Stimulated activated CD8-positive, alpha-beta memory T cell treated with anti-CD3 and anti-CD28 coated beads, Interleukin-15, amount 100 ng/mL, for 24 hours (primary cell): ENCODE measurements around the gene GRM8.
"Not testable (repeated sequence)": the region's sequence is repeated elsewhere in the genome, so short reads cannot be mapped to it uniquely, and the experiment has no call there.

Experiments
- DNase-seq: peaks from one replicate; pipeline ENCODE4 v3.0.0-alpha.2; 2020; ENCODE audit warnings: low read depth

GRM8 gene

DNA sequence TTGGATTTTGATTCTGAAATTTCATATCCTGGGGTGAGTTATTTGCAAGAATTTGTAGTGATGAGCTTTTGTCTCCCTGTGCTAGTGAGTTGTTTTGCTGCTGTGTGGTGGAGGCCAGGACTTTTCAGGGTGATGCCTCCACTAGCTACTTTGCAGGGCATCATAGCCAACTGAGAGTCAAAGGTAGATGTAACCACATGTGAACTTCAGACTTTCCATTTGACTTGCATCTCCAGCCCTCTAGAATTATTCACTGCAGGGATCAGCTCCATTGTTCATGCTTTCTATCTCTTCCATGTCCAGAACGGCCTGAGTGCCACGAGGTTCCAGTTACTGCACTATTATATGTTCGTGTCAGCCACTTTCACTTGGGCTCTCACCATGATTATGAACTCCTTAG is 534.3 kb downstream of the GRM8 start:
- no peak for DNase-seq

DNA sequence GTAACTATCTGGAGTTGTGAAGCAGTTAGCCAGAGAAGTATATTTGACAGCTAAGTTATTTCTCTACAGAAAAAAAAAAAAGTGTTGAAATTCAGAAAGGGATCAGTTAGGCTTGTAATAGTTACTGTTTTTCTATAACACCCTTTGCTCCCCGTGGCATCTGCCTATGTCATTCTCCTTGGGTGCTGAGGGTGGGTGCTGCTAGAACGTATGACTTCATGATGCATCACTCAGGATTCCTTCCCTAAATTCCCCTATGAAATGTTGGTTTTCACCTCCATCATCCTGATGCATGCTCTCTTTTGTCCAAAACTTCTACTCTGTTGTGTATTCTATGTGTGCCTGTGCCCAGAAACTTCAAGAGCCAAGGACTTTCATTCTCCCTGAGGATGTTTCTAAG is 536.4 kb downstream of the GRM8 start:
- no peak for DNase-seq

DNA sequence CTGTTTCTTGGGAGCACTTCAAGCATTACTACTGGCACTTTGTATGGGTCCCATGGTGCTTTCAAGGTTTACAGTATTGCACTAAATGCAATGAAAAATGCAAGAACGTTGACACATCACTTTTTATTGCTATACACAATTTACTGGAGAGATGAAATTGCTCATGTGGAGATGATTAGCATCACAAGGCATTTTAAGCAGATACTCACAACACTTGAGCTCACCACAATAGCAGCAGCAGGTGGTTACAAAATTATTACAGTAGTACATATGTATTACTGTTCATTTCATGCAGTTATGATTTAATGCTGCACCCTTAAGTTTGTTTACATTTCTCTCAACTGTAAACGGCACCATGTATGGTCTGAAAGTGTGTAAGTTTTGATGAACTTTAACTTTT is 537.7 kb downstream of the GRM8 start:
- no peak for DNase-seq

DNA sequence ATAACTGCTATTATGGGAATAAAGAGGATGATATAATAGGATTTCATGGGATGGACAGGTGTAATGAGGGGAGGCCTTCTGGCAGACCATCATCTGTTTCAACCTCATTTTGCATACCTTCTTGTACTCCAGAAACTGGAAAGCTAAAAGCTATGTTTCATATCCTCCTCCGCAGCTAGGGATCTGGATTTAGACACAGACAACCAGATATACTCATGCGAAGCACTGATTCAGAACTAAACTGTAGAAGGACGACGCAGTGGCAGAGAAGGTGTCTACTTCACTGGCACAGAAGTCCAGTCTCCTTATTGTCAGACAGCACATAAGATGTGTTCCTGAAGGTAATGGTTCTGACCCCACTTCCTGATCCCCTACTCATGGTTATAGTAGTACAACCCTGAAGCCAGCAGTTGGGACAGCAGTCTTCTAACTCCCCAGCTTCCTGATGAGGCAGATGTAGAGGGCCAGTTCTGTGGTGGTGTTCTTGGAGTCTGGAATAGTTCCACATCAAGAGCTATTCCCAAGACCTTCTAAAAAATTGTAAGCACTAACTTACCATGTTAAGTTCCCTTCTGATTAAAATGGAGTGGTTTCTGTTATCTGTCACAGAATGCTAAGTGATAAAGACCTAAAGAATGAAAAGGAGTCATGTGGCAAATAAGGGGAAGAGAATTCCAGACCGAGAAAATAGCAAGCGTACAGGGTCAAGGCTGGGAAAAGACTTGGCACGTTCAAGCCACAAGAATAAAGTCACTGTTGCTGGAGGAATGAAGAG is 550.3 kb downstream of the GRM8 start:
- no peak for DNase-seq

DNA sequence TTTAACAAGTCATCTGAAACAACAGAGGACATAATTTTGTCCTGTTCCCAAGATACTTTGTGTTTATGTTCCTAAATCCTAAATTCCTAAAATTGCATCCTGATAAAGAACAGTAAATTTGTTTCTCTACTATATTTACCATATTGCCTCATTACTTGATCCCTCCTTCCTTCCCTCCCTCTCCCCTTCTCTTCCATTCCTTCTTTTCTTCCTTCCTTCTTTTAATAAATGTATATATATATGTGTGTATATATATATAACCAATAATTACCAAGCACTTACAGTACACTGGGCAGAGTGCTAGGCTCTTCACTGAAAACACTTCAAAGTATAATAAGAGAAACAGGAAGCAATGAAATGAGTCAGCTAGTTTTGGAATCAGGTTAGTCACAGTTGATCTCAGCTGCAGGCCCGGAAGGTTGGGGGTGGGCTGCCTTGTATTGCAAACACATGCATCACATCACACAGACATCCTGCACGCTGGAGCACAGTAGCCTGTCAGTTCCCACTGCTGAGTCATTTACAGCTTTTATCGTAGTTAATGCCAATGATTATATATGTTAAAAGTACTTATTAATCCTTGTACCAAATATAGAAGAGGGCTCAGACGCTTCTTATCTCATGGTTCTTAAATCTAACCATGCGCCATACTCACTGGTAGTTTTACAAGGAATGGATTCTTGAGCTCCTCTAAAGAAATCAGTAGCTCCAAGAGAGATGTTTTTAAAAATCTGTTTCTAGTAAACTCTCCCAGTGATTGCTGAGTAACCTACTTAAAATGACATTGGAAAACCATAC is 551.7 kb downstream of the GRM8 start:
- peak; percentile 6 for DNase-seq

DNA sequence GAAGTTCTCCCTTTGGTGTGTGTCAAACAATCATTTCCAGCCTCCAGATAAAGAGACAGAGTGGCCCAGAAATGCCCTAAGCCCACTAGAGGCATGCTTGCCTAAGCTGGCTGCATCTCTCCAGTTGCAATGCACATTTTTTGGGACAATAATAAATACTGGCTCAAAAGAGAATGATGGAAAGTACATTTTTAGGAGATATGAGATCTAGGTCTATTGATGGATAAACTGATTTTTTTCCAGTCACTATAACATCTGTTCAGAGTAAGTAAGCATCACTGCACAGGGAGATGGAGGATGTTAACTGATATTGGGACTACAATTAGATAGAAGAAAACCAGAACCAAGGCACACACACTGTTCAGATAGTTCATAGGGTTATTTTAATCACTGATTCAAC is 553.0 kb downstream of the GRM8 start:
- DNase-seq, result no peak

DNA sequence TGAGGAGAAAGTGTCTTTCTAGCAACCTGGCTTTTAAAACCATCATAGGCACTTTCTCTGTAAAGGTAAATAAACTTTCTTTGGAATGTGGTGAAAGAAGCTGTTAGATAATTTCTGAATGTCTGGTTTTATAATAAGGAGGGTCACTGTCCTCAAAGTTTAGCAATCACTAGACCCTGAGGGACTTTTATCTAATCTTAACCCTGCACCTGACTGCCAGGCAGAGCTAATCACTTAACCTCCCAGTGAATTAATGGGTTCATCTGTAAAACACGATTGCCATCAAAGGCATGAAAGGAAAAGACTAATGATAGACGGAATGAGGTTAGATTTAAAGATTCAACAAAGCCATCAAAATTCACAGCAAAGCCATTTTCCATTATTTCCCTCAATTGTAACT is 553.8 kb downstream of the GRM8 start:
- DNase-seq, result no peak

DNA sequence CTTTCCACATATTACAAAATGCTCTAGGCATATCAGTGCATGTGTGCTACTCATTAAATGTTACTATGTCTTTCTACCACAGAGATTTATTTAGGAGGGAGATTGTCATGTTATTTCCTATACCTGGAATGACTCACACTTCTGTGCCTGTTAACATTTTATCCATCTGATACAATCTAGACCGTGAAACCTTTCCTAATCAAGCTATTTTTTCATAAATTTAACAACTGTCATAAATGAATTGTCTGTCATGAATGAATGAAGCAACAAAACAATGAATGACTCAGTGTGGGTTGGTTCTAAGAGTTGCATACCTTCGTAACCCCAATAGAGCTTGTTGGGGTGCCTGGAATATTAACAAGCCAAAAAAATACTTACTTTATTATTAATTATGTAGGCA is 554.3 kb downstream of the GRM8 start:
- DNase-seq, result no peak

DNA sequence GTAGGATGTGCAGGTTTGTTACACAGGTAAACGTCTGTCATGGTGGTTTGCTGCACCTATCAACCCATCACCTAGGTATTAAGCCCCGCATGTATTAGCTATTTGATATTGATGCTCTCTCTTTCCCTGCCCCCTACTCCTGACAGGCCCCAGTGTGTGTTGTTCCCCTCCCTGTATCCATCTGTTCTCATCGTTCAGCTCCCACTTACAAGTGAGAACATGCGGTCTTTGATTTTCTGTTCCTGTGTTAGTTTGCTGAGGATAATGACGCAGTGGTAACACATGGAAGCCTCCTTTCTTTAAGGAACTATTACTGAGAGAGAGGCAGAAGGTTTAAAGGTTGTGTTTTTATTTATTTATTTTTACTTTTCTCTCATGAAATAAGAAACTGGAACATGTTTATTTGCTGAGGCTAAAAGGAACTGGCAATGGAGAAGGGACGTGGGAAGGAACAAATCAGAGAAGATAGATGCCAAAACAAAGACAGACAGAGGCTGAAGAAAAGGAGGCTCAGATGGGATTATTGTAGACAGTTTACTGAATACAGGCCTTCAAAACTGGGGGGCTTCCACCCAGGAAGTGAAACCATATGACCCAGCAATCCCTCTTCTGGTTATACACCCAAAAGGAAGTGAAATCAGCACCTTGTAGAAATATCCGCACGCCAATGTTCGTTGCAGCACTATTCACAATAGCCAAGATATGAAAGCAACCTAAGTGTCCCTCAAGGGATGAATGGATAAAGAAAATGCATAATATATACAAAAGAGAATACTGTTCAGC is 556.3 kb downstream of the GRM8 start:
- DNase-seq, result no peak

DNA sequence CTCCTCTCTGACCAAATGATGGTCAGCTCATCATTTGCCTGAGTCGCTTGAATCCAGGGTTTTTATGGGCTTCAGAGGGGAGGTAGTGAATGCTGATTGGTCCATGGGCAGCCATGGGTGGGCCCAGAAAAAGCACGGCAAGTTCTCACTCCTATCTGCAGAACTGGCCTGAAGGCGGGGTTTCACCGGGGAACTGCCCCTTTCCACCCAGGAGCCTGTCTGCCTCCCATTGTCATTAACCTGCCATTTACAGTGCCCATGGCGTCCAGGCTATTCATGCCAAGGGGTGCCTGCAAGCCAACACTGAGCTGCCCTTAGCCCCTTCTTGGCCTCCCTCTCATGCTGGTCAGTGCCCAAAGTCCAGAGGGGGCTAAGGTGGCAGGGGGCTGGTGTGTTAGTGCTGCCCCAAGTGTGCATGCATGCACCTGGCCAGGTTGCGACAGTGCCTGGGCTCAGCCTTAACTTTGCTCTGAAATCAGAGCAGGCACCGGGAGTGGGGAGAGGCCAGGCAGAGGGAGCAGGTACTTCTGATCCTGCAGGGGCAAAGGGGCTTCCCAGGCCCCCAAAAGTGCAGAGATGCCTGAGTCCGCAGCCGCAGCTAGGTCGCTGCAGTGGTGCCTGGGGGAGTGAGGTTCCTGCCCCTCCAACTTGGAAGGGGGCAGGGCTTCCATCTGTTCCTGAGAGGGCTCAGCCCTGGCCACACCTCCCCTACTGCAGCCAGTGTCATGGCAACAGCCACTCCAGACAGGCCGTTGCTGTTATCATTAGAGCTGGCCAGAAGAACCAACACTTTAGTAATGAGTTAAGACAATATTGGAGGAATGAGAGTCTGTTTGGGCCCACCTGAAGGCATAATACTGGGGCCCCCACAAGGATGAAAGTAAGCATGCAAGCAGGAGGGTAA is 561.6 kb downstream of the GRM8 start:
- DNase-seq, result no peak

DNA sequence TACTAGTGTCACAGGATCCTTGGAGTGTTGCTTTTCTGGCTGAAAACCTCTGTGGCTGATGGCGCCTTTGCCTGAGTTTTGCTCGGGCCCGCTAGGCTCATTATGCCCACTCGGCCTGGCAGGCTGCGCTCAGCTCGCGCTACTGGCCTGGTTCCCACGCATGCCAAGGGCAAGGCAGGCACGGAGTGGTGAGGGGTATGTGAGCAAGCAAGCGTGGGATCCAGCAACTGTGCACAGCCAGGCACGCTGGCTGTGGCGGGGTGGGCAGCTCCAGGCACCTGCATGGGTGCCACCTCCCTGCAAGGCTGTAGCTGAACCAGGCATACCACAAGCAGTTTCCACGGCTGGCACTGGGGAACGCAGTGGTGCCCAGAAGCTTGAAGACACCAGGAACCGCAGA is 562.6 kb downstream of the GRM8 start:
- no peak for DNase-seq

DNA sequence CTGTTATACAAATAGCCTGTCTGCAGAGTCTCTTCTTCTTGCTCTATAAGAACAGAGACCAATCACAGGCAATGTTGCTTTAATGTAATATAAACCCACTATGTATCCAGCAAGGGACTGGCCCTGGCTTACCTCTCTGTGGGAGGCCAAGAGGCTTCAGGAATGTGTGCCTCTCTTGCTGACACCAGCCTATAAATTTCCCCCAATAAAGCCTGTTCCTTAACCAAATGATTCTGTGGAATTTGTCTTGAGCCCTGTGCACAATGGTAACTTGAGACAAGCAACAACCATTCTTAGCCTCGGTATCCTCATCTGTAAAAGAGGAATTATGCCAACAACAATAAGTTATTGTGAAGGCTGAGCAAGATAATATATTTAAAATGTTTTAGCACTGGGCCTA is 563.7 kb downstream of the GRM8 start:
- DNase-seq, result no peak

DNA sequence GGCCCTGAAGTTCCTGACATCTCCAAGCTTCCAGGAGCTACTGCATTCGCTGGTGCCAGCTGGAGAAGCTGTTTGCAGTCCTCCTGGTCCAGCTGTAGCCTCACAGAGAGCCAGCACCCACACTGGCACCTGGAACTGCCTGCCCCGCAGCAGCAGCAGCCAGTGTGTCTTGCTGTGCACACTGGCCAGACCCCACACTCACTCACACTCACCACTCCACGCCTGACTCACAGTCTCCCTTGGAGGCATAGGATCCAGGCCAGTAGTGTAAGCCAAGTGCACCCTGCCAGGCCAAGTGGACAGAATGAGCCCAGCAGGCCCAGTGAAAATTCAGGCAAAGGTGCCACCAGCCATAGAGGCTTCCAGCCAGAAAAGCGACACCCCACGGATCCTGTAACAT is 566.3 kb downstream of the GRM8 start:
- DNase-seq, result no peak

DNA sequence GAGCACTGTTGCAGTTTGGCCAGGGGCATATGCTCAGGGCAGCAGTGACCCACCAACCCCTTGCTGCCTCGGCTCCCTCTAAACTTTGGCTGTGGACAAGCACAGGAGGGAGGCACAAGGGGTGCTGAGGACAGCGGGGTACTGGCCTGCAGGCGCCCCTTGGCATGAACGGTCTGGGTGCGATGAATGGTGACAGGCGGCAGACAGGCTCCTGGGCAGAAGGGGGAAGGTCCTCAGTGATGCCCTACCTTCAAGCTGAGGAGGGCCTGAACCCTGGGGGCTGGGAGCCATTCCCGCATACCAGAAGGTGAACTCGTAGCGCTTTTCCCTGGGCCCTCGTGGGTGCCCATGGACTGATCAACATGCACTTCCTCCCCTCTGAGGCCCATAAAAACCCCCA is 567.1 kb downstream of the GRM8 start:
- no peak for DNase-seq

DNA sequence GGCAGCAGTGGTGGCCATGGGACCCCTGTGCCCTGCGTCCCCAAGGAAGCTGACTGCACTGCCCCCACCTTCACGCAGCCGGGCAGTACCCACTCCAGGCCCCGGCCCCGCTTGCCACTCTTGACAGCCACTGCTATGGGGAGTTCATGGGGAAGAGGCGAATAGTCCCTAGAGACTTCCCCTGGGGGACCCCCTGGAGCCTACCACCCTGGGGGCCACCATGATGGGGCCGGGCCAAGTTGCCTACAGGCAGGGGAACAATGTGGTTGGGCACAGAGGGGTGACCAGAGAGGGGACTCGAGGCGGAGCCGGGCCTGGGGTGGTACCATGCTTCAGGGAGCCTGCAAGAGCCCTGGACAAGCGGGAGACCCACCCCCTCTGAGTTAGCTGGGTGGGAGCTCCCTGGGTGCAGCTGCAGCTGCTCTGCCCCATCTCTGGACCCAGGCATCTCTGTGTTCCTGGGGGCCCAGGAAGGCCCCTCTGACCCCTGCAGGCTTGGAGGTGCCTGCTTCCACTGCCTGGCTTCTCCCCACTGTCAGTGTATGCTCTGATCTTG is 567.6 kb downstream of the GRM8 start:
- DNase-seq, result no peak

DNA sequence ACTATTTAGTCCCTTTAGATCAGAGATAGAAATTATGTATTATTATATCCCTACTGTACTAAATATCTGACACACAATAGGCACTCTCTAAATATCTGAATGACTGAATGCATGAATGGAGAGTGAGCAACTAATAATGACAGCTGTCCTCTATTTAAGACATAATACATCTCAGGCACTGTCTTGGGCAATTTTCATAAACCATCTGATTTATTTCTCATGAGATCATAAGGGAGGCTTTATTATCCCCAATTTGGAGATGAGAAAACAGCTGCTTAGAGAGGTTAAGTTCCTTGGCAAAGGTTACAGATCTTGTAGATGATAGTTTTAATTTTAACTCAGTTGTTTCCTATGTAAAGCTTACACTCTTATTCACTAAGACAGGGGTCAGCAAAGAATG is 570.6 kb downstream of the GRM8 start:
- no peak for DNase-seq

DNA sequence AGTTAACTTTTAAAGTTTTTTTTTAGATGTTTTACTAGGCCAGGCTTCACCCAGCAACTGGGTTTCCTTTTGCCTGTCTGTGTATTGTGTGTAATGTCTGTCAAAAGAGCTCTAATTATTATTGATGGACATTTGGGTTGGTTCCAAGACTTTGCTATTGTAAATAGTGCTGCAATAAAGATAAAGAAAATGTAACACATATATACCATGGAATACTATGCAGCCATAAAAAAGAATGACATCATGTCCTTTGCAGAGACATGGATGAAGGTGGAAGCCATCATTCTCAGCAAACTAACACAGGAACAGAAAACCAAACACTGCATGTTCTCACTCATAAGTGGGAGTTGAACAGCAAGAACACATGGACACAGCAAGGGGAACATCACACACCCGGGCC is 584.0 kb downstream of the GRM8 start:
- not testable (repeated sequence) for DNase-seq

DNA sequence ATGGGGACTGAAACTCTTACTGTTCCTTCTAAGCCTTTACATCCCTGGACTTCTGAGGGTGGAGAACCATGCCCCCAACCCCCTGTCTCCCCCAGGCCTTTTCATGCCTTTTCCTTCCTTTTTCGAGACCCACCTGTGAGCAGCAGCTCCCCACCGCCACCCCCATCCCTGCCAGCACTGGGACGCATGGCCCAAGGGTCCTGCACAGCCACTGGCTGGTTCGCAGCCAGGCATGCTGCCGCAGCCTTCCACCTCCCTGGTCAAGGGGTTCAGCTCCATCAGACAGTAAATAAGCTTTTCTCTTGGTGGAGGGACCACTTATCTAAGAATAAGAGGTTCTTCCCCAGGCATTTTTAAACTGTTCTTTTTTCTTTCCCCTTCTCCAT is 584.4 kb downstream of the GRM8 start:
- no peak for DNase-seq

DNA sequence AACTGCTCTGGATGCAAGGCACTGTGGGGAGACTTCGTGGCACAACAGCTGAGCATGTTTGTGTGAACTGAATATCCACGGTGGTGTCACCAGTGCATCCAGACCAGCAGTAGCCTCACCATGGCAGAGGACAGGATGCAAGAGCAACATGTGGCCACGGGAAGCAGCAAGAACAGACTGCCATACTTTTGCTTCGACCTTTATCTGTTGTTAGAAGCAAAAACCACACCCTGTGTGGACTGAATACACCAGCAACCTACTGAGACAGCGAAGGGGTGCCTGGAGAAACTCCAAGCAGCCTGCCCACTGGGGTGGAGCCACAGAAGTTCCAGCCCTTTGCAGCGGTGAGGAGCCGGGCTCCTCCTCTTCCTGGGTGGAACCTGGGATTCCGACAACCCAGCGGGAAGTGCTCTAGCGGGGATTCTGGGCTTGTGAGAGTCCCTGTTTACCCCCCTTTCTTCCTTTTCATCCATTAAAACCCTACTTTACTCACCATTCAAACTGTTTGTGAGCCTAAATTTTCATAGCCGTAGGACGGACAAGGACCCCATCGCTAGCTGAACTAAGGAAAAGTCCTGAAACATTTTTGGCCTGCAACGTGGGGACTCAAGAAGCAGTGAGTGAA is 584.9 kb downstream of the GRM8 start:
- no peak for DNase-seq

DNA sequence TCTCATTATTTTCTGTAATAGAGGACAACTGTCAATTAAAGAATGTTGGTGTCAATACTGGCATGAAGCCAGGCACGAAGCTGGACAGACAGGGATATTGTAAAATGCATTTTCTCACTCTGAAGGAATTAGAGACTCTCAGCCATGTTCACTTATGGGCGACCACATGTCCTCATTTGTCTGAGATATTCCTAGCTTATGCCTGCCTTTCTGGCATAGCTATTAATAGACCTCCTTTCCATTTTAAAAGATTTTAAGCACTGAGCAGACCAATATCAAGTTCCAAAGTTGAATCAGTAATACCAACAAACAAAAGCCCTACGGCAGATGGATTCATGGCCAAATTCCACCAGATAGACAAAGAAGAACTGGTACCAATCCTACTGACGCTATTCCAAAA is 589.9 kb downstream of the GRM8 start:
- no peak for DNase-seq

DNA sequence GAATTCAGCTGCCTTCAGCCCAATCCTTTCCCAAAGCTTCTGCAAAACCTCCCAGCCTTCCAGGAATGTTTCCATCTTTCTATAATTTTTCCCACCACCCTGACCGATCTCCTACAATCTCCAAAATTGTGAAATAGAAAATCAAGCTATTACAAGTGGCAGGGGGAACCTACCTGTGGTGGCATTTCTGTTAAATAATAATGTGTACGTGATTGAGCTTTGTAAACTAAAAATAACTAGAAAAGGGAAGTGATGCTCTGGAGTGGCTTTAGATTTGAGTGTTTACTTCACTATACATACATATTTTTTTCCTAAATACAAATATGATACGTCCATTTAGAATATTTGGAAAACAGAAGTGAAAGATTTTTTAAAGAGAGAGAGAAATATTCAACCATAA is 593.6 kb downstream of the GRM8 start:
- DNase-seq, result no peak
